ENCODE results near the gene NTN4. TPM values are rescaled to one million over a fixed set of nuclear protein-coding genes. Genes with fewer than 3 reads are reported as not detected.

NTN4 gene
- total RNA-seq, result 136 TPM
- long read RNA-seq, transcript NTN4-201 (10 exons, 3,615 nt), result major isoform, 428 of 508 reads
- long read RNA-seq, partial matches to known transcripts, result 32 of 508 reads
- long read RNA-seq, other reads (novel, unspliced or antisense), result 44 of 508 reads

DNA sequence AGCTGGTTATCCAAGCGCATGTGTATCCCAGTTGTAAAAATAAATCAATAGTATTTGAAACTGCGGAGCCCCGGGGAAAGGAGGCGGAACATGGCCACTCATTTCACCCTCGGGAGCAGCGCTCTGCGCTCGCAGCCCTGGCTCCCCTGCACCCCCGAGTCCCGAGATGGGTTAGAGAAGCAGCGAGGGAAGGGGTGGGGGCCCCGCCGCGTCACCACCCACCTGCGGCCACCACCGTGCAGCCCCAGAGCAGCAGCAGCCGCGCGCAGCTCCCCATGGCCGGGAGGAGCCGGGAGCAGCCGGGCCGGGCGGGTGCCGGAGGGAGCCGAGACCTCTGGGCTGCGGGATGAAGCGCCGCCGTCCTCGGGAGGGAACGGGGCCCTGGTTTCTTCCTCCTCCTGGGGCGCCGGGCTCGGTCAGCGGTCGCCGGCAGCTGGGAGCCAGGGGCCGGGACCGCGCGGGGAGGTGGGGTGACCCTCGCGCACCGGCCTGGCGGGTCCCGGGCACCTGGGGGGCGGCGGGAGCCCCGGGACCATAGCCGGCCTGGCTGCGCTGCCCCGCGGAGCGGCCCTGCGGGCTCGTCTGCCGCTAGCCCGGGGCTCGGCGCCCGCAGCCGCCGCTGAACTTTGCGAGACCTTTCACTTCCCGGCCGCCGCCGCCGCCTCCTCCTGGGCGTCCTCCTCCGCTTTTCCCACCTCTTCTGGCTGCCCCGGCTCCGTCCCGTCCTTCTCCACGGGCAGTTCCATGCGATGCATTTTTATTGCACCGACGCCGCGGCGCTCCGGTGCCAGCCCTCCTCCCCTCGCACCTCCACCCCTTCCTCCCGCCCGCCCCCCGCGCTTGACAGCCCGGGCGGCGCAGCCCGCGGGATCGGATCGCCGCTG lies at the start of gene NTN4:
Gene NTN4, minus strand, starts transcription at position 732 of the 884 bp plus-strand sequence. Its CDS starts 455 bp downstream, at position 277.
- peak; percentile 77 for DNase-seq
- H3K36me3 ChIP-seq, result no peaks in the 10 kb centered on the region
- peak within 1 kb of the TSS; percentile 80 for H3K27ac ChIP-seq
- peak; percentile 61 for ATAC-seq
- no peaks in the 10 kb centered on the region for H3K9me3 ChIP-seq
- H3K4me3 ChIP-seq, result peak within 1 kb of the TSS; percentile 65
- intact Hi-C loops (cut with DNase I), result no loop called here
- TF ChIP-seq, protein P1, sequence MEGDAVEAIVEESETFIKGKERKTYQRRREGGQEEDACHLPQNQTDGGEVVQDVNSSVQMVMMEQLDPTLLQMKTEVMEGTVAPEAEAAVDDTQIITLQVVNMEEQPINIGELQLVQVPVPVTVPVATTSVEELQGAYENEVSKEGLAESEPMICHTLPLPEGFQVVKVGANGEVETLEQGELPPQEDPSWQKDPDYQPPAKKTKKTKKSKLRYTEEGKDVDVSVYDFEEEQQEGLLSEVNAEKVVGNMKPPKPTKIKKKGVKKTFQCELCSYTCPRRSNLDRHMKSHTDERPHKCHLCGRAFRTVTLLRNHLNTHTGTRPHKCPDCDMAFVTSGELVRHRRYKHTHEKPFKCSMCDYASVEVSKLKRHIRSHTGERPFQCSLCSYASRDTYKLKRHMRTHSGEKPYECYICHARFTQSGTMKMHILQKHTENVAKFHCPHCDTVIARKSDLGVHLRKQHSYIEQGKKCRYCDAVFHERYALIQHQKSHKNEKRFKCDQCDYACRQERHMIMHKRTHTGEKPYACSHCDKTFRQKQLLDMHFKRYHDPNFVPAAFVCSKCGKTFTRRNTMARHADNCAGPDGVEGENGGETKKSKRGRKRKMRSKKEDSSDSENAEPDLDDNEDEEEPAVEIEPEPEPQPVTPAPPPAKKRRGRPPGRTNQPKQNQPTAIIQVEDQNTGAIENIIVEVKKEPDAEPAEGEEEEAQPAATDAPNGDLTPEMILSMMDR (IDR thresholded peaks at IDR 0.05), result no peak
- H3K4me1 ChIP-seq, result peaks cover 10% of the 10 kb centered on the region
- peaks cover 24% of the 10 kb centered on the region for H3K27me3 ChIP-seq

DNA sequence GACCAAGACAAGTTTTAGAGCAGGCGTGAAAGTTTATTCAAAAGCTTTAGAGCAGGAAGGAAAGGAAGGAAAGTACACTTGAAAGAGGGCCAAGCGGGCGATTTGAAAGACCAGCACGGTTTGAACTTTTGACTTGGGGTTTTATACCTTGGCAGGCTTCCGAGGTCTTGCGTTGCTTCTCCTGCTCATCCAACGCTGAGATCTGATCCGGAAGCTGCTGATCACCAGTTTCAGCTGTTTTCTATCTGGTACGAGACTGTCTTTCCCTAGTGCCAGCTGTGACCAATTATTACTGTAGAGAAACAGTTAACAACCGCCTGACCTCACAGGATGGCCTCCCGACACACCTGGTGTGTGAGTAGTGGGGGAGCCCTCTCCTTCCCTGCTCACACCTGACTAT lies 47.6 kb upstream of the NTN4 start:
- H3K9me3 ChIP-seq, result no peaks in the 10 kb centered on the region
- no peaks in the 10 kb centered on the region for H3K36me3 ChIP-seq
- H3K27me3 ChIP-seq, result no peaks in the 10 kb centered on the region
- no peak overlapping the region for H3K4me3 ChIP-seq
- ATAC-seq (peak; percentile 55), DNase-seq (no peak)
- no peak overlapping the region for H3K27ac ChIP-seq
- TF ChIP-seq, protein P1 (IDR thresholded peaks at IDR 0.05), result no peak
- intact Hi-C loops (cut with DNase I), result no loop called here
- peaks cover 4% of the 10 kb centered on the region for H3K4me1 ChIP-seq

DNA sequence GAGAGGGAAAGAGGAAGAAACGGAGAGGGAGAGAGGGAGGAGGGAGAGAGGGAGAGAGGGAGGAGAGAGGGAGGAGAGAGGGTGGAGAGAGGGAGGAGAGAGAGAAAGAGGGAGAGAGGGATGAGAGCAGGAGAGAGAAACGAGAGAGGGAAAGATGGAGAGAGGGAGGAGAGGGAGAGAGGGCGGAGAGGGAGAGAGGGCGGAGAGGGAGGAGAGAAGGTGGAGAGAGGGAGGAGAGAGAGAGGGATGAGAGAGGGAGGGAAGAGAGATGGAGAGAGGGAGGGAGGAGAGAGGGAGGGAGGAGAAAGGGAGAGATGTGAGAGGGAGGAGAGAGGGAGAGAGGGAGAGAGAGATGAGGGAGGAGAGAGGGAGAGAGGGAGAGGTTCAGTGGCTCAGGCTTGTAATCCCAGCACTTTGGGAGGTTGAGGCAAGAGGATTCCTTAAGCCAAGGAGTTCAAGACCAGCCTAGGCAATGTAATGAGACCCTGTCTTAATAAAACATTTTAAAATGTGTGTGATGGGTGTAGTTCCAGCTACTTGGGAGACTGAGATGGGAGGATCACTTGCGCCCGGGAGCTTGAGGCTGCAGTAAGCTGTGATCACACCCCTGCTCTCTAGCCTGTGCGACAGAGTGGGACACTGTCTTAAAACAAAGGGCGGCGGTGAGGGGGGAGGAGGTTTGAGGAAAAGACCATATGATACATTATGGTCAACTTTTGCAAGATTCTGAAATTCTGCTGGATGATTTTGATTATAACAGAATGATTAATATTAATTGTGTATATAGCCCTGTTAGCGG lies 46.9 kb upstream of the NTN4 start:
- intact Hi-C loops (cut with DNase I), result no loop called here
- Histone ChIP-seq H3K4me3 (no peak overlapping the region), H3K4me1 (peaks cover 4% of the 10 kb centered on the region), H3K36me3 (no peaks in the 10 kb centered on the region), H3K27ac (peak overlapping the region; percentile 17), H3K27me3 (no peaks in the 10 kb centered on the region), H3K9me3 (no peaks in the 10 kb centered on the region)
- TF ChIP-seq, protein P1 (IDR thresholded peaks at IDR 0.05), result no peak
- peak; percentile 52 for ATAC-seq
- no peak for DNase-seq

DNA sequence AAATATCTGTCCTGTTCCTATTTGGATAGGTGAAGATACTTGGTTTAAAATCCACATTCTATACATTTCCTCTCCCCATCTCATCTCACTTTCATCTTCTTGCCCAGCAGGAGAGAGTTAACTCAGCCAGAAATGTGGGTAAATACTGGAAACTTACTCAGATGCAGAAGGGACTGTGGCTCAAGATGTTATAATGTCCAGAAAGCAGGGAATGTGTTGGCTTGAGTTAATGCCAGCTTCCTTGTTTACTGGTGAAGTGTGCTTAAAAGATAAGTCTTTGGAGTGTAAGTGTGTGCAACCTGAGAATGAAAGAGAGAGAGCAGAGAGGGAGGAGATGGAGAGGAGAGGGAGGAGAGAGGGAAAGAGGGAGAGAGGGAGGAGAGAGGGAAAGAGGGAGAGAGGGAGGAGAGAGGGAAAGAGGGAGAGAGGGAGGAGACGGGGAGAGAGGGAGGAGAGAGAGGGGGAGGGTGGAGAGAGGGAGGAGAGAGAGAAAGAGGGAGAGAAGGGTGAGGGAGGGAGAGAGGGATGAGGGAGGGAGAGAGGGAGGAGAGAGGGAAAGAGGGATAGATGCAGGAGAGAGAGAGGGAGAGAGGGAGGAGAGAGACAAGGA lies 46.2 kb upstream of the NTN4 start:
- H3K4me1 ChIP-seq, result peaks cover 4% of the 10 kb centered on the region
- ATAC-seq (peak; percentile 91), DNase-seq (no peak)
- H3K36me3 ChIP-seq, result no peaks in the 10 kb centered on the region
- H3K4me3 ChIP-seq, result no peak overlapping the region
- no peaks in the 10 kb centered on the region for H3K27me3 ChIP-seq
- H3K27ac ChIP-seq, result peak overlapping the region; percentile 24
- no peaks in the 10 kb centered on the region for H3K9me3 ChIP-seq
- TF ChIP-seq, protein P1 (IDR thresholded peaks at IDR 0.05), result no peak
- intact Hi-C loops (cut with DNase I), result no loop called here

DNA sequence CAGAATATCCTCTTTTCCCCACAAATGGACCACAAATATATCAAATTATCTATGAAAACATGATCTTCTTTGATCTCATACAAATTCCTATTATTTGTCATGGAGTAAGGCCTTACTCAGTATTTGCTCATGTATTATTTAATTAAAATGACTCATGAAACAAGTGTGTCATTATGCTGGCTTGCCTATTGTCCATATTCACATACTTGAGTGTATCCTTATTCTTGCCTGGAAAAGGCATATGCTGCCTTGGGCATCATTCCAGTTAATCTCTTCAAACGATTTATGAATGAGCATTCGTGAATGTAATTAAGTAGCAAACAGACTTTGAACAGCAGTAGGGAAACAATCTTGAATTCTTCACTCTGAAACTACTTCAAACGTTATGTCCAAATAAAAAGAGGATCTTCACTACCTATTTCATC lies 45.6 kb upstream of the NTN4 start:
- H3K27me3 ChIP-seq, result no peaks in the 10 kb centered on the region
- peaks cover 4% of the 10 kb centered on the region for H3K4me1 ChIP-seq
- TF ChIP-seq, protein P1 (IDR thresholded peaks at IDR 0.05), result no peak
- H3K36me3 ChIP-seq, result no peaks in the 10 kb centered on the region
- DNase-seq (no peak), ATAC-seq (peak; percentile 42)
- no peaks in the 10 kb centered on the region for H3K9me3 ChIP-seq
- intact Hi-C loops (cut with DNase I), result no loop called here
- no peak overlapping the region for H3K4me3 ChIP-seq
- peak overlapping the region; percentile 24 for H3K27ac ChIP-seq

Measured in upper lobe of right lung (tissue), 1 donor.